PC-3 (cell line): ENCODE results near the gene LRRC66.

Source experiments
- CTCF ChIP-seq: fragments of 300-600 bp; sonication (generic); conservative IDR thresholded peaks from 2 replicates; pipeline ENCODE4 v1.5.1; 2017; ENCODE audit warnings: antibody characterized with exemption, low read depth, mild to moderate bottlenecking, low read length
- EZH2 ChIP-seq: fragments of 300-600 bp; sonication (generic); IDR thresholded peaks from one replicate; pipeline ENCODE4 v1.6.1; 2017; ENCODE audit warnings: antibody characterized with exemption, mild to moderate bottlenecking, low read length; ENCODE audit not compliant: unreplicated experiment
- EZH2phosphoT487 ChIP-seq: fragments of 300-600 bp; sonication (generic); IDR thresholded peaks from 2 replicates; pipeline ENCODE4 v1.6.1; 2018; ENCODE audit warnings: mild to moderate bottlenecking, antibody characterized with exemption, low read length, borderline replicate concordance

GRCh38 chr4:52010986-52011385 is 9.2 kb downstream of the LRRC66 start:
- no peak for TF ChIP-seq CTCF
- TF ChIP-seq EZH2 = no peak
- TF ChIP-seq EZH2phosphoT487 = no peak
